ENCODE results near the gene UQCRC1. TPM values are rescaled to one million over a fixed set of nuclear protein-coding genes. Genes with fewer than 3 reads are reported as not detected.
A peak's percentile ranks its signal among the peaks of the same experiment; 100 is the strongest.

UQCRC1 gene
- total RNA-seq, 6 donors from 2014 or later: 119 to 239 (median 154) TPM

DNA sequence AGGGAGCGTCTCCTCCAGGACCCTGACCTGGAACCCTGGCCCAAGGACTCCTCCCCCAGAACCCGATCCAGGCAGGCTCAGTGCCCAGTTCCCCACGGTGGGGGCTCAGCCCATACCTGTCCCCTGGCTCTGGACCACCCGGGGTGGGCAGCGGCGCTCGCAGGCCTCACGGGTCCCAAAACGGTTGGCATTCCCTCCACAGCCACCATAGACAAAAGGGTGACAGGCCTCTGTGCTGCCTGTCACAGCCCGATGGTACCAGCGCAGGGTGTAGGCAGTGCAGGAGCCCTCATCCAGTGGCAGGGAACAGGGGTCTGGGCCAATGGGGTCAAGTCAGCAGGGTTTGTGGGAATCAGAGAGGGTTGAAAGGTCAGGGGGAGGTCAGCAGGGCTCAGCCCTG is 44.8 kb downstream of the UQCRC1 start:
- DNase-seq: peak in 1 of 2 donors; percentile 76

DNA sequence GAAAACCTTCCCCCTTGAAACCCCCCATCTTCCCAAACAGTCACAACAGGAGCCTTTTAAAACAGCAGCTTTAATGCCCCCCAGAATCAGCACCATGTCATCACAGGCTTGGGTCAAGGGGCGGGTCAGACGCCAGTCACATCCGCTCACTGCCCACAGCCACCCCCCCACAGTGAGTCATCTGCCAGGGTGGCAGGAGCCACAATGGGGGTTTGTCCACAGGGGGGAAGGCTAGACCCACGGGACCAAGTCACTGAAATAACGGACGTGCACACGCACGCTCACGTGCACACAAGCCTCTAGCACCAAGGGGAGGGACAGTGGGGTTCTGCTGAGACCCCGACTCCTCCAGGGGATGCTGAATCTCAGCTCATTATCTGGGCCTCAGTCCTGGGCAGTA is 45.4 kb downstream of the UQCRC1 start:
- Histone ChIP-seq H3K27me3 (no peaks in the 10 kb centered on the region), H3K27ac (no peak overlapping the region), H3K4me1 (peaks cover 20 to 32% (median 27%) of the 10 kb centered on the region in 4 donors), H3K9me3 (no peaks in the 10 kb centered on the region), H3K36me3 (no peaks in the 10 kb centered on the region), H3K4me3 (no peak overlapping the region)
- ATAC-seq (ENCODE audit: low FRiP score in 2 of 2) (peak; percentile 34 to 51), DNase-seq (peak; percentile 46 to 75)
- no peak for TF ChIP-seq POLR2AphosphoS5 (IDR thresholded peaks at IDR 0.05)
- TF ChIP-seq, protein P1, sequence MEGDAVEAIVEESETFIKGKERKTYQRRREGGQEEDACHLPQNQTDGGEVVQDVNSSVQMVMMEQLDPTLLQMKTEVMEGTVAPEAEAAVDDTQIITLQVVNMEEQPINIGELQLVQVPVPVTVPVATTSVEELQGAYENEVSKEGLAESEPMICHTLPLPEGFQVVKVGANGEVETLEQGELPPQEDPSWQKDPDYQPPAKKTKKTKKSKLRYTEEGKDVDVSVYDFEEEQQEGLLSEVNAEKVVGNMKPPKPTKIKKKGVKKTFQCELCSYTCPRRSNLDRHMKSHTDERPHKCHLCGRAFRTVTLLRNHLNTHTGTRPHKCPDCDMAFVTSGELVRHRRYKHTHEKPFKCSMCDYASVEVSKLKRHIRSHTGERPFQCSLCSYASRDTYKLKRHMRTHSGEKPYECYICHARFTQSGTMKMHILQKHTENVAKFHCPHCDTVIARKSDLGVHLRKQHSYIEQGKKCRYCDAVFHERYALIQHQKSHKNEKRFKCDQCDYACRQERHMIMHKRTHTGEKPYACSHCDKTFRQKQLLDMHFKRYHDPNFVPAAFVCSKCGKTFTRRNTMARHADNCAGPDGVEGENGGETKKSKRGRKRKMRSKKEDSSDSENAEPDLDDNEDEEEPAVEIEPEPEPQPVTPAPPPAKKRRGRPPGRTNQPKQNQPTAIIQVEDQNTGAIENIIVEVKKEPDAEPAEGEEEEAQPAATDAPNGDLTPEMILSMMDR (IDR thresholded peaks at IDR 0.05): no peak
- TF ChIP-seq POLR2A (IDR thresholded peaks at IDR 0.05): no peak
- no peak for TF ChIP-seq EP300 (IDR thresholded peaks at IDR 0.05)
- 78 to 79% methylated on average over 5 to 10 of the region's 10 CpGs for WGBS, 2 donors

More for the DNA sequence above, 44.8 kb downstream of the UQCRC1 start:
- Histone ChIP-seq H3K9me3 (no peaks in the 10 kb centered on the region), H3K4me1 (peaks cover 15 to 26% (median 20%) of the 10 kb centered on the region in 4 donors), H3K27ac (no peak overlapping the region), H3K27me3 (no peaks in the 10 kb centered on the region), H3K36me3 (no peaks in the 10 kb centered on the region), H3K4me3 (no peak overlapping the region)
- no peak for TF ChIP-seq POLR2A (IDR thresholded peaks at IDR 0.05)
- TF ChIP-seq EP300 (IDR thresholded peaks at IDR 0.05): no peak
- no peak for TF ChIP-seq POLR2AphosphoS5 (IDR thresholded peaks at IDR 0.05)
- TF ChIP-seq, protein P1 (IDR thresholded peaks at IDR 0.05): no peak
- ATAC-seq (ENCODE audit: low FRiP score in 2 of 2): no peak
- 86 to 100% methylated on average over 1 to 10 of the region's 11 CpGs for WGBS, 2 donors

DNA sequence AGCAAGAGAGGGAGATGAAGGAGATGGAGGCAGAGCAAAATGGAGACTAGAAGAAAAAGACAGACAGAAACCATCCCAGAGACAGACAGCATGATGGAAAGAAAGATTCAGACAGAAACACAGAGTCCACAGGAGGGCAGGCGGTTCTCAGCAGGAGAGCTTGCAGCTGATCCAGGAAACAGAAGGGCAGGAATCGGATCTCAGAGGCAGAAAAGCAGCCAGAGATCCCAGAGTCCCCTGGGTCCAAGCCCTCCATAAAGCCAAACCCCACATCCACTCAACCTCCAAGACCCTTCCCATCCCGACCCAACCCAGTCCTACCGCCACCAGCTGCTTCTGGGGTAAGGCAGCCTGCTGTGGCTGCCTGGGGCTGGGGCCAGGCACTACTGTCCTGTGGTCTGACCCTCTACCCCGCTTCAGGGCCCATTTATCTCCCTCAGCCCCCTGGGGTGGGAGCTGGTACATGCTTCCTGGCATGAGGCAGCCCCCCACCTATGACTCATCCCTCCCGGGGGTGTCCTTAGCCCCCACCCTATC is 46.0 kb downstream of the UQCRC1 start, which contains the start of gene UCN2:
TSS of gene UCN2 (minus strand) at position 400 of the 537 bp plus-strand sequence. CDS start 657 bp downstream, outside the sequence.
- ATAC-seq (ENCODE audit: low FRiP score in 2 of 2) (no peak), DNase-seq (peak in 1 of 2 donors; percentile 37)
- no peak within 1 kb of the TSS for H3K4me3 ChIP-seq
- H3K27ac ChIP-seq: no peak within 1 kb of the TSS
- H3K36me3 ChIP-seq: no peaks in the 10 kb centered on the region
- no peak for TF ChIP-seq POLR2AphosphoS5 (IDR thresholded peaks at IDR 0.05)
- TF ChIP-seq, protein P1 (IDR thresholded peaks at IDR 0.05): no peak
- TF ChIP-seq POLR2A (IDR thresholded peaks at IDR 0.05): no peak
- TF ChIP-seq EP300 (IDR thresholded peaks at IDR 0.05): no peak
- peaks cover 21 to 36% (median 30%) of the 10 kb centered on the region in 4 donors for H3K4me1 ChIP-seq
- H3K9me3 ChIP-seq: no peaks in the 10 kb centered on the region
- H3K27me3 ChIP-seq: no peaks in the 10 kb centered on the region
- 80 to 83% methylated on average over 6 of the region's 6 CpGs for WGBS, 2 donors

GRCh38 chr3:48562367-48563095 is 46.9 kb downstream of the UQCRC1 start:
- Histone ChIP-seq H3K27ac (no peak overlapping the region), H3K9me3 (no peaks in the 10 kb centered on the region), H3K4me3 (no peak overlapping the region), H3K4me1 (peaks cover 27 to 45% (median 36%) of the 10 kb centered on the region in 4 donors), H3K27me3 (no peaks in the 10 kb centered on the region), H3K36me3 (no peaks in the 10 kb centered on the region)
- TF ChIP-seq, protein P1 (IDR thresholded peaks at IDR 0.05): no peak
- no peak for TF ChIP-seq EP300 (IDR thresholded peaks at IDR 0.05)
- TF ChIP-seq POLR2A (IDR thresholded peaks at IDR 0.05): no peak
- no peak for TF ChIP-seq POLR2AphosphoS5 (IDR thresholded peaks at IDR 0.05)
- ATAC-seq (ENCODE audit: low FRiP score in 2 of 2) (no peak), DNase-seq (peak in 1 of 2 donors; percentile 74)
- WGBS, 2 donors: 88 to 100% methylated on average over 4 to 20 of the region's 20 CpGs

Measured in upper lobe of left lung (tissue), 6 donors.